ENCODE measurements around the gene PPP1R14C. TPM values are rescaled to one million over a fixed set of nuclear protein-coding genes. Genes with fewer than 3 reads are reported as not detected.

The PPP1R14C gene
- total and polyA plus RNA-seq, 2 of the 13 experiments (the other 11 are each of a cell fraction or from before 2014, with no cell fraction given) = not detected

GRCh38 chr6:150281767-150282166 lies 138.9 kb downstream of the PPP1R14C start:
- no peaks in the 10 kb centered on the region for H3K36me3 ChIP-seq (replicated peaks in 1 of 2; ENCODE audit: control insufficient read depth in 1 of 2, insufficient read depth in 2 of 2, low read length in 2 of 2)
- H3K27ac ChIP-seq (ENCODE audit: extremely low read length, insufficient read depth, low read length) = no peak overlapping the region
- no peaks in the 10 kb centered on the region for H3K9me3 ChIP-seq (ENCODE audit: low read length)
- intact Hi-C loops (cut with micrococcal nuclease; ENCODE audit: unreplicated experiment) = no loop called here
- no TSS peak for BruUV-seq (replicated peaks)
- H3K4me1 ChIP-seq (ENCODE audit: insufficient read depth, low read length) = no peaks in the 10 kb centered on the region
- no peak for TF ChIP-seq FOXJ3 (CRISPR knock-in tag; IDR thresholded peaks at IDR 0.05; ENCODE audit: borderline replicate concordance)
- no peak for TF ChIP-seq ZNF580 (CRISPR knock-in tag; IDR thresholded peaks at IDR 0.05; ENCODE audit: borderline replicate concordance, low read depth)
- no peak for TF ChIP-seq ZNF678 (CRISPR knock-in tag; IDR thresholded peaks at IDR 0.05)
- no peak for TF ChIP-seq TGIF2 (CRISPR knock-in tag; IDR thresholded peaks at IDR 0.05)
- no peak for TF ChIP-seq ZBTB39 (CRISPR knock-in tag; IDR thresholded peaks at IDR 0.05)
- TF ChIP-seq CEBPB (IDR thresholded peaks at IDR 0.05; ENCODE audit: borderline replicate concordance, low read depth, low read length) = no peak
- TF ChIP-seq ZNF777 (CRISPR knock-in tag; IDR thresholded peaks at IDR 0.05) = no peak
- no peak for TF ChIP-seq CBFB (CRISPR knock-in tag; IDR thresholded peaks at IDR 0.05)
- TF ChIP-seq STAG1 (CRISPR knock-in tag; IDR thresholded peaks at IDR 0.05) = no peak
- TF ChIP-seq TMF1 (CRISPR knock-in tag; IDR thresholded peaks at IDR 0.05; ENCODE audit: low read depth) = no peak
- TF ChIP-seq KDM6A (CRISPR knock-in tag; IDR thresholded peaks at IDR 0.05; ENCODE audit: low read depth) = no peak
- no peak for TF ChIP-seq ZBTB38 (CRISPR knock-in tag; IDR thresholded peaks at IDR 0.05)
- TF ChIP-seq ZFAT (CRISPR knock-in tag; conservative IDR thresholded peaks at IDR 0.05) = no peak
- no peak for TF ChIP-seq DRAP1 (CRISPR knock-in tag; IDR thresholded peaks at IDR 0.05)
- no peak for TF ChIP-seq ZNF230 (CRISPR knock-in tag; IDR thresholded peaks at IDR 0.05)
- no peak for TF ChIP-seq EED (CRISPR knock-in tag; IDR thresholded peaks at IDR 0.05)
- TF ChIP-seq ATF7 (IDR thresholded peaks at IDR 0.05) = no peak
- no peak for TF ChIP-seq ATF7 (CRISPR knock-in tag; IDR thresholded peaks at IDR 0.05)
- DNase-seq (ENCODE audit: low spot score) (no peak), ATAC-seq (no peak), FAIRE-seq (no peak)
- no peaks in the 10 kb centered on the region for H3K79me2 ChIP-seq (ENCODE audit: insufficient read depth, low read length)
- no peak overlapping the region for H3K9ac ChIP-seq (ENCODE audit: insufficient read depth, low read depth, low read length)
- H3K27me3 ChIP-seq (ENCODE audit: control insufficient read depth in 1 of 2, insufficient read depth in 2 of 2, low read length in 2 of 2) = peaks cover 0 to 17% of the 10 kb centered on the region in 2 experiments; a peak in 3 of 5 replicates
- ChIA-PET POLR2A (no interaction called here), CTCF (ENCODE audit: low intra/inter-chr PET ratio, low total read pairs) (no interaction called here)
- no peak overlapping the region for H3K4me3 ChIP-seq (replicated peaks in 1 of 3; ENCODE audit: insufficient read depth in 1 of 3, low read depth in 2 of 3, low read length in 3 of 3)
- H2AFZ ChIP-seq (ENCODE audit: low read length) = no peak overlapping the region
- H4K20me1 ChIP-seq (ENCODE audit: insufficient read depth, low read length) = no peaks in the 10 kb centered on the region
- in situ Hi-C loops (cut with HindIII; ENCODE audit: extremely low pct_ligation_motif_present, low pct_unique_long_range_greater_than_20kb) = no loop called here
- H3K4me2 ChIP-seq (ENCODE audit: low read depth, low read length) = no peak overlapping the region

Measured in HepG2 (cell line).